Esophagus muscularis mucosa (tissue), 4 donors: ENCODE results near the gene CSNK1D. TPM values are rescaled to one million over a fixed set of nuclear protein-coding genes. Genes with fewer than 3 reads are reported as not detected.

Experiments used
- DNase-seq: peaks from one replicate; pipeline ENCODE4 v3.0.0-alpha.2; 2017; ENCODE audit errors: extremely low spot score
- H3K27ac ChIP-seq, 4 donors: fragments of 200-600 bp; sonication (generic); replicated peaks in 1 of 4; 1 replicate in 3 of 4; 2 replicates in 1 of 4; pipeline ENCODE4 v1.5.1; 2016 to 2019; ENCODE audit warnings: mild to moderate bottlenecking in 1 of 4
- H3K27me3 ChIP-seq, 4 donors: fragments of 200-600 bp; sonication (generic); one replicate each; pipeline versions ENCODE4 v1.5.1 to v1.6.0; 2016 to 2019
- H3K36me3 ChIP-seq, 4 donors: fragments of 200-600 bp; sonication (generic); one replicate each; pipeline ENCODE4 v1.5.1; 2016 to 2019
- H3K4me1 ChIP-seq, 4 donors: fragments of 200-600 bp; sonication (generic); one replicate each; pipeline ENCODE4 v1.5.1; 2016 to 2019
- H3K4me3 ChIP-seq, 4 donors: fragments of 200-600 bp; sonication (generic); 1 replicate in 2 of 4; 2 replicates in 2 of 4; pipeline ENCODE4 v1.5.1; 2016 to 2019; ENCODE audit warnings: mild to moderate bottlenecking in 4 of 4, moderate library complexity in 1 of 4
- H3K9me3 ChIP-seq, 4 donors: fragments of 200-600 bp; sonication (generic); 1 replicate in 3 of 4; 2 replicates in 1 of 4; pipeline ENCODE4 v1.5.1; 2016 to 2019
- CTCF ChIP-seq, 3 experiments: fragments of 200-600 bp in 2 of 3; fragments of 450-650 bp in 1 of 3; sonication (generic) in 2 of 3; IDR thresholded peaks; one replicate each; pipeline ENCODE4 v1.5.1; 2017 to 2019; ENCODE audit warnings: antibody characterized with exemption in 3 of 3, mild to moderate bottlenecking in 2 of 3, moderate library complexity in 1 of 3
- EP300 ChIP-seq: sonication (generic); formaldehyde crosslinking; IDR thresholded peaks from one replicate; pipeline ENCODE4 v1.6.1; 2017; ENCODE audit warnings: antibody characterized with exemption
- POLR2A ChIP-seq: fragments of 450-650 bp; IDR thresholded peaks from one replicate; pipeline ENCODE4 v1.6.1; 2017; ENCODE audit warnings: antibody characterized with exemption, moderate library complexity, mild to moderate bottlenecking, low read depth
- POLR2AphosphoS5 ChIP-seq, 2 donors: sonication (generic); formaldehyde crosslinking; IDR thresholded peaks; one replicate each; pipeline ENCODE4 v1.6.1; 2017; ENCODE audit warnings: antibody characterized with exemption in 2 of 2
- WGBS: methylation state at CpG from one replicate; pipeline ENCODE4 v1.1.5; 2018; 5-methylcytosine and 5-hydroxymethylcytosine counted together
- intact Hi-C: fragments of 100-400 bp; cut with DNase I; formaldehyde crosslinking; loops from one replicate; pipeline ENCODE4 v1.15.1; 2023
- total RNA-seq, 4 donors: library from RNA; depleted of rRNA; stranded (reverse); fragments of >200 nt; gene quantifications; one replicate each; pipeline versions ENCODE4 v1.1.0 to v1.2.1, GENCODE V29; 2016

Gene CSNK1D
- total RNA-seq, 4 donors from 2014 or later = 47.2 to 65.5 (median 61.0) TPM

GRCh38 chr17:82298538-82299421 lies 25.3 kb upstream of the CSNK1D start:
- H3K27me3 ChIP-seq = no peaks in the 10 kb centered on the region
- H3K9me3 ChIP-seq = no peaks in the 10 kb centered on the region
- WGBS = 80% methylated on average over 21 of the region's 27 CpGs
- peak overlapping the region; percentile 88 to 94 (median 90) for H3K27ac ChIP-seq
- H3K4me3 ChIP-seq = peak overlapping the region; percentile 52 to 64 (median 58)
- no peak for TF ChIP-seq EP300
- TF ChIP-seq CTCF (IDR thresholded peaks at IDR 0.05) = peak in 1 of 3 experiments; percentile 28
- no peaks in the 10 kb centered on the region for H3K36me3 ChIP-seq
- DNase-seq = no peak
- intact Hi-C loops = loop anchor here (1.0 kb wide), 1 partner anchor 56 kb away; no protein-coding TSS in a partner anchor
- H3K4me1 ChIP-seq = peaks cover 54 to 68% (median 62%) of the 10 kb centered on the region in 4 donors

GRCh38 chr17:82297714-82298537 lies 24.4 kb upstream of the CSNK1D start:
- intact Hi-C loops = loop anchor here (1.0 kb wide), 1 partner anchor 56 kb away; no protein-coding TSS in a partner anchor
- Histone ChIP-seq H3K27ac (peak overlapping the region; percentile 88 to 94 (median 90)), H3K4me1 (peaks cover 58 to 73% (median 67%) of the 10 kb centered on the region in 4 donors), H3K4me3 (peak overlapping the region; percentile 52 to 64 (median 58)), H3K9me3 (no peaks in the 10 kb centered on the region), H3K27me3 (no peaks in the 10 kb centered on the region), H3K36me3 (no peaks in the 10 kb centered on the region)
- TF ChIP-seq POLR2AphosphoS5 (IDR thresholded peaks at IDR 0.05) (peak; percentile 83 to 87), EP300 (peak; percentile 95), POLR2A (peak; percentile 73), CTCF (IDR thresholded peaks at IDR 0.05) (no peak)
- peak; percentile 96 for DNase-seq
- WGBS = 2% methylated on average over 24 of the region's 36 CpGs

- H3K4me1 ChIP-seq = peaks cover 58 to 75% (median 67%) of the 10 kb centered on the region in 4 donors
- intact Hi-C loops = no loop called here
- no peaks in the 10 kb centered on the region for H3K27me3 ChIP-seq
- 57% methylated on average over 6 of the region's 19 CpGs for WGBS
- DNase-seq = peak; percentile 99
- H3K27ac ChIP-seq = peak overlapping the region; percentile 88 to 94 (median 90)
- TF ChIP-seq CTCF (IDR thresholded peaks at IDR 0.05) (no peak), POLR2A (peak; percentile 63), EP300 (peak; percentile 98), POLR2AphosphoS5 (IDR thresholded peaks at IDR 0.05) (peak; percentile 93 to 96)
- H3K4me3 ChIP-seq = peak overlapping the region; percentile 52 to 64 (median 58)
- no peaks in the 10 kb centered on the region for H3K9me3 ChIP-seq
- H3K36me3 ChIP-seq = no peaks in the 10 kb centered on the region
Measured at GRCh38 chr17:82297280-82297713, 23.8 kb upstream of the CSNK1D start.

GRCh38 chr17:82296511-82297279 lies 23.2 kb upstream of the CSNK1D start:
- Histone ChIP-seq H3K4me1 (peaks cover 62 to 81% (median 73%) of the 10 kb centered on the region in 4 donors), H3K4me3 (peak overlapping the region; percentile 52 to 64 (median 58)), H3K27ac (peak overlapping the region; percentile 88 to 94 (median 90)), H3K27me3 (no peaks in the 10 kb centered on the region), H3K9me3 (no peaks in the 10 kb centered on the region), H3K36me3 (no peaks in the 10 kb centered on the region)
- 40% methylated on average over 7 of the region's 7 CpGs for WGBS
- no peak for DNase-seq
- intact Hi-C loops = no loop called here
- TF ChIP-seq POLR2AphosphoS5 (IDR thresholded peaks at IDR 0.05) (no peak), EP300 (no peak), POLR2A (no peak), CTCF (IDR thresholded peaks at IDR 0.05) (no peak)
